Stimulated activated CD8-positive, alpha-beta memory T cell treated with anti-CD3 and anti-CD28 coated beads, Interleukin-12 subunit alpha, Interleukin-12 subunit beta, amount 100 ng/mL, for 24 hours (primary cell): ENCODE results near the gene ITGAL.

ENCODE experiments used
- DNase-seq: peaks from one replicate; pipeline ENCODE4 v3.0.0-alpha.2; 2020; ENCODE audit errors: extremely low read depth

ITGAL gene

GRCh38 chr16:30541502-30542329 is 69.2 kb downstream of the ITGAL start:
- no peak for DNase-seq

- DNase-seq = no peak
These were observed 70.5 kb downstream of the ITGAL start for GRCh38 chr16:30543067-30543466.

GRCh38 chr16:30546115-30546514 is 73.6 kb downstream of the ITGAL start:
- DNase-seq = no peak

GRCh38 chr16:30548416-30549253 is 76.1 kb downstream of the ITGAL start:
- no peak for DNase-seq

GRCh38 chr16:30551781-30552180 is 79.2 kb downstream of the ITGAL start:
- DNase-seq = no peak

- no peak for DNase-seq
These were observed 80.4 kb downstream of the ITGAL start for GRCh38 chr16:30552956-30553355.

- DNase-seq = no peak
These were observed 80.9 kb downstream of the ITGAL start for GRCh38 chr16:30553393-30553899.

GRCh38 chr16:30554557-30555314 is 82.2 kb downstream of the ITGAL start:
- no peak for DNase-seq

GRCh38 chr16:30555315-30556124 is 83.0 kb downstream of the ITGAL start:
- DNase-seq = no peak

GRCh38 chr16:30556125-30556473 is 83.6 kb downstream of the ITGAL start:
- no peak for DNase-seq

GRCh38 chr16:30557707-30557956 is 85.1 kb downstream of the ITGAL start:
- DNase-seq = no peak

GRCh38 chr16:30557957-30558788 is 85.6 kb downstream of the ITGAL start, which contains the start of gene ZNF764:
ZNF764 (minus strand) TSS chr16:30558374; CDS start chr16:30558182, 192 bp downstream.
- peak; percentile 95 for DNase-seq

- DNase-seq = no peak
These were observed 86.3 kb downstream of the ITGAL start for GRCh38 chr16:30558789-30559377.

GRCh38 chr16:30559690-30560089 is 87.1 kb downstream of the ITGAL start:
- DNase-seq = no peak

GRCh38 chr16:30561089-30561816 is 88.7 kb downstream of the ITGAL start:
- no peak for DNase-seq

GRCh38 chr16:30562021-30562420 is 89.5 kb downstream of the ITGAL start:
- no peak for DNase-seq

- DNase-seq = no peak
These were observed 93.0 kb downstream of the ITGAL start for GRCh38 chr16:30565526-30565925.

GRCh38 chr16:30565984-30566383 is 93.4 kb downstream of the ITGAL start:
- DNase-seq = no peak

GRCh38 chr16:30566531-30566930 is 94.0 kb downstream of the ITGAL start:
- no peak for DNase-seq
